HepG2 (cell line): ENCODE data around the gene ZFP14. TPM values are rescaled to one million over a fixed set of nuclear protein-coding genes. Genes with fewer than 3 reads are reported as not detected.

ENCODE experiments used
- GATAD1 ChIP-seq: IDR thresholded peaks from 2 replicates; pipeline ENCODE4 v1.6.1; 2016; ENCODE audit warnings: missing genetic modification reagents, missing compliant biosample characterization
- PAX8 ChIP-seq: sonication (generic); formaldehyde crosslinking; IDR thresholded peaks from 2 replicates; pipeline ENCODE4 v1.8.0; 2022; ENCODE audit warnings: mild to moderate bottlenecking, missing genetic modification reagents, borderline replicate concordance
- XRCC5 ChIP-seq: fragments of 200-400 bp; formaldehyde crosslinking; optimal IDR thresholded peaks from 2 replicates; pipeline ENCODE3; 2017; ENCODE audit warnings: mild to moderate bottlenecking, low read length
- ZHX1 ChIP-seq: sonication (generic); formaldehyde crosslinking; IDR thresholded peaks from 2 replicates; pipeline ENCODE4 v1.8.1; 2022; ENCODE audit warnings: low read depth, mild to moderate bottlenecking, missing genetic modification reagents
- ZNF333 ChIP-seq: sonication (generic); formaldehyde crosslinking; IDR thresholded peaks from 2 replicates; pipeline ENCODE4 v1.4.0; 2020; ENCODE audit warnings: mild to moderate bottlenecking, missing genetic modification reagents, borderline replicate concordance
- polyA plus RNA-seq, 8 experiments: library from polyadenylated mRNA; depleted of rRNA in 3 of 8; stranded (reverse) in 7 of 8; unstranded in 1 of 8; fragments of >200 nt; fragmentation: Illumina TruSeq in 4 of 8; extraction: Trizol in 4 of 8; gene quantifications; 2 replicates each; pipeline versions ENCODE4 v1.2.1 to v1.2.3, GENCODE V29; 2011 to 2016; ENCODE audit warnings: low read depth in 4 of 8, missing spikeins in 1 of 8, mixed read lengths in 1 of 8; ENCODE audit not compliant: insufficient read depth in 1 of 8
- total RNA-seq, 5 experiments: library from RNA; depleted of rRNA; stranded (reverse); fragments of >200 nt; fragmentation: Illumina TruSeq; extraction: Trizol; gene quantifications; 2 replicates each; pipeline ENCODE4 v1.2.3, GENCODE V29; 2016; ENCODE audit warnings: low read depth in 1 of 5
- TF ChIP-seq, protein P1 (sequence below): sonication (generic); formaldehyde crosslinking; IDR thresholded peaks from 2 replicates; pipeline ENCODE4 v1.5.1; 2020; ENCODE audit warnings: missing genetic modification reagents, mild to moderate bottlenecking, borderline replicate concordance
- TF ChIP-seq, protein P2 (sequence below): sonication (generic); formaldehyde crosslinking; IDR thresholded peaks from 2 replicates; pipeline ENCODE4 v1.4.0; 2020; ENCODE audit warnings: mild to moderate bottlenecking, missing genetic modification reagents
- TF ChIP-seq, protein P3 (sequence below), 2 experiments: sonication (generic) in 1 of 2; formaldehyde crosslinking in 1 of 2; IDR thresholded peaks; 2 replicates each; pipeline versions ENCODE4 v1.6.1 to v1.9.0; 2014 to 2022; ENCODE audit warnings: antibody characterized with exemption in 1 of 2, borderline replicate concordance in 1 of 2, inconsistent platforms in 1 of 2, low read depth in 1 of 2, missing genetic modification reagents in 1 of 2

The ZFP14 gene
- total and polyA plus RNA-seq, 2 of the 13 experiments (the other 11 are each of a cell fraction or from before 2014, with no cell fraction given): 2.0 to 5.0 TPM

DNA sequence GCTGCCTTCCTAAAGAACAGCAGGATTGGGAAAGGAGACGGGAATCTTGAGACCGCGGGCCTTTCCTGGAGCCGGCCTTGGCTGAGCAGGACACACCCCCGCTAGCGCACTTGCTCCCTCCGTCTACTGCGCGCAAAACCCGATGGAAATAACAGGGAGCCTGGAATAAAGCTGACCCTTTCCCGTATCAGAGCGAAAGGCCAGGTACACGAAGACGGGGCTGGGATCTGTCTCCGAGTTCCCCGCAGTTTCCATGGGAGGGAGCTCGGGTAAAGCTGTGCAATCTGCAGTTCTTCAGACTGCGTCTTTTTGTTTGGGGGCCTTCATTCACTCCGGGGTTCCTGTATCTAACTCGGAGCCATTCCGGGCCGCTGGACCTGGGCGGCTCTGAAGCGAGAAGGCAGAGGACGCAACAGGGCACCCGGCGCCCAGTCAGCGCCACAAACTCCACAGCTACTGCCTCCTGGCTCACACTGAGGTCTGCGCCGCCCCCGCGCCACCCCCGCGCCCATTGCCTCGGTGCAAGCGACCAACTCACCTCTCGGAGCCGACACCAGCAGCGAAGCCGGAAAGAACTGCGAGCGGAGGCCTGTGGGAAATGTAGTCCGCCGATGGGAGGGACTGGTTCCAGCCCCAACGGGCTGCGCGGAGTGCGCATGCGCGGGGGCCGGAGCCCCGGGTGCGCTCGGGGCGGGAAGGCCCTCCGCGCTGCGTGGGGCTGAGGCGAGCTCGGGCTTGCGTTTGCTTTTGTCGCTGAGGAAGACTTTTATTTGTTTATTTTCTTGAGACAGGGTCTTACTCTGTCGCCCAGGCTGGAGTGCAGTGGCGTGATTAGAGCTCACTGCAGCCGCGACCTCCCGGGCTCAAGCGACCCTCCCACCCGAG, at the start of gene ZFP14 (continued):
- TF ChIP-seq, protein P1, sequence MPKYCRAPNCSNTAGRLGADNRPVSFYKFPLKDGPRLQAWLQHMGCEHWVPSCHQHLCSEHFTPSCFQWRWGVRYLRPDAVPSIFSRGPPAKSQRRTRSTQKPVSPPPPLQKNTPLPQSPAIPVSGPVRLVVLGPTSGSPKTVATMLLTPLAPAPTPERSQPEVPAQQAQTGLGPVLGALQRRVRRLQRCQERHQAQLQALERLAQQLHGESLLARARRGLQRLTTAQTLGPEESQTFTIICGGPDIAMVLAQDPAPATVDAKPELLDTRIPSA (CRISPR knock-in tag): no peak
- TF ChIP-seq ZNF333 (CRISPR knock-in tag) (no peak), GATAD1 (peak; percentile 82), PAX8 (CRISPR knock-in tag) (no peak), ZHX1 (CRISPR knock-in tag) (peak; percentile 55; the same call in 1 of the 2 replicates), XRCC5 (peak; percentile 51)
- TF ChIP-seq, protein P2, sequence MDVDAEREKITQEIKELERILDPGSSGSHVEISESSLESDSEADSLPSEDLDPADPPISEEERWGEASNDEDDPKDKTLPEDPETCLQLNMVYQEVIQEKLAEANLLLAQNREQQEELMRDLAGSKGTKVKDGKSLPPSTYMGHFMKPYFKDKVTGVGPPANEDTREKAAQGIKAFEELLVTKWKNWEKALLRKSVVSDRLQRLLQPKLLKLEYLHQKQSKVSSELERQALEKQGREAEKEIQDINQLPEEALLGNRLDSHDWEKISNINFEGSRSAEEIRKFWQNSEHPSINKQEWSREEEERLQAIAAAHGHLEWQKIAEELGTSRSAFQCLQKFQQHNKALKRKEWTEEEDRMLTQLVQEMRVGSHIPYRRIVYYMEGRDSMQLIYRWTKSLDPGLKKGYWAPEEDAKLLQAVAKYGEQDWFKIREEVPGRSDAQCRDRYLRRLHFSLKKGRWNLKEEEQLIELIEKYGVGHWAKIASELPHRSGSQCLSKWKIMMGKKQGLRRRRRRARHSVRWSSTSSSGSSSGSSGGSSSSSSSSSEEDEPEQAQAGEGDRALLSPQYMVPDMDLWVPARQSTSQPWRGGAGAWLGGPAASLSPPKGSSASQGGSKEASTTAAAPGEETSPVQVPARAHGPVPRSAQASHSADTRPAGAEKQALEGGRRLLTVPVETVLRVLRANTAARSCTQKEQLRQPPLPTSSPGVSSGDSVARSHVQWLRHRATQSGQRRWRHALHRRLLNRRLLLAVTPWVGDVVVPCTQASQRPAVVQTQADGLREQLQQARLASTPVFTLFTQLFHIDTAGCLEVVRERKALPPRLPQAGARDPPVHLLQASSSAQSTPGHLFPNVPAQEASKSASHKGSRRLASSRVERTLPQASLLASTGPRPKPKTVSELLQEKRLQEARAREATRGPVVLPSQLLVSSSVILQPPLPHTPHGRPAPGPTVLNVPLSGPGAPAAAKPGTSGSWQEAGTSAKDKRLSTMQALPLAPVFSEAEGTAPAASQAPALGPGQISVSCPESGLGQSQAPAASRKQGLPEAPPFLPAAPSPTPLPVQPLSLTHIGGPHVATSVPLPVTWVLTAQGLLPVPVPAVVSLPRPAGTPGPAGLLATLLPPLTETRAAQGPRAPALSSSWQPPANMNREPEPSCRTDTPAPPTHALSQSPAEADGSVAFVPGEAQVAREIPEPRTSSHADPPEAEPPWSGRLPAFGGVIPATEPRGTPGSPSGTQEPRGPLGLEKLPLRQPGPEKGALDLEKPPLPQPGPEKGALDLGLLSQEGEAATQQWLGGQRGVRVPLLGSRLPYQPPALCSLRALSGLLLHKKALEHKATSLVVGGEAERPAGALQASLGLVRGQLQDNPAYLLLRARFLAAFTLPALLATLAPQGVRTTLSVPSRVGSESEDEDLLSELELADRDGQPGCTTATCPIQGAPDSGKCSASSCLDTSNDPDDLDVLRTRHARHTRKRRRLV (CRISPR knock-in tag): peak; percentile 41; the same call in 1 of the 2 replicates
- TF ChIP-seq, protein P3, sequence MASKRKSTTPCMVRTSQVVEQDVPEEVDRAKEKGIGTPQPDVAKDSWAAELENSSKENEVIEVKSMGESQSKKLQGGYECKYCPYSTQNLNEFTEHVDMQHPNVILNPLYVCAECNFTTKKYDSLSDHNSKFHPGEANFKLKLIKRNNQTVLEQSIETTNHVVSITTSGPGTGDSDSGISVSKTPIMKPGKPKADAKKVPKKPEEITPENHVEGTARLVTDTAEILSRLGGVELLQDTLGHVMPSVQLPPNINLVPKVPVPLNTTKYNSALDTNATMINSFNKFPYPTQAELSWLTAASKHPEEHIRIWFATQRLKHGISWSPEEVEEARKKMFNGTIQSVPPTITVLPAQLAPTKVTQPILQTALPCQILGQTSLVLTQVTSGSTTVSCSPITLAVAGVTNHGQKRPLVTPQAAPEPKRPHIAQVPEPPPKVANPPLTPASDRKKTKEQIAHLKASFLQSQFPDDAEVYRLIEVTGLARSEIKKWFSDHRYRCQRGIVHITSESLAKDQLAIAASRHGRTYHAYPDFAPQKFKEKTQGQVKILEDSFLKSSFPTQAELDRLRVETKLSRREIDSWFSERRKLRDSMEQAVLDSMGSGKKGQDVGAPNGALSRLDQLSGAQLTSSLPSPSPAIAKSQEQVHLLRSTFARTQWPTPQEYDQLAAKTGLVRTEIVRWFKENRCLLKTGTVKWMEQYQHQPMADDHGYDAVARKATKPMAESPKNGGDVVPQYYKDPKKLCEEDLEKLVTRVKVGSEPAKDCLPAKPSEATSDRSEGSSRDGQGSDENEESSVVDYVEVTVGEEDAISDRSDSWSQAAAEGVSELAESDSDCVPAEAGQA (IDR thresholded peaks at IDR 0.05; ENCODE audit: low read depth): no peak
- TF ChIP-seq, protein P3 (CRISPR knock-in tag; IDR thresholded peaks at IDR 0.05; ENCODE audit: borderline replicate concordance): no peak
